IPS-18a (cell line): Measurements from ENCODE around the gene CBFA2T3.

Experiments
- H3K27ac ChIP-seq: one replicate; pipeline ENCODE4 v1.5.1; 2013; ENCODE audit warnings: low read length
- H3K27me3 ChIP-seq: one replicate; pipeline ENCODE4 v1.6.1; 2013; ENCODE audit warnings: mild to moderate bottlenecking, low read length; ENCODE audit not compliant: control insufficient read depth, insufficient read depth
- H3K36me3 ChIP-seq: one replicate; pipeline ENCODE4 v1.6.1; 2013; ENCODE audit warnings: low read depth, low read length; ENCODE audit not compliant: control insufficient read depth
- H3K4me1 ChIP-seq: one replicate; pipeline ENCODE4 v1.6.1; 2013; ENCODE audit warnings: low read depth, low read length; ENCODE audit not compliant: control insufficient read depth
- H3K4me3 ChIP-seq: one replicate; pipeline ENCODE4 v1.5.1; 2013; ENCODE audit warnings: low read length
- H3K9ac ChIP-seq: one replicate; pipeline ENCODE4 v1.6.1; 2013; ENCODE audit warnings: mild to moderate bottlenecking, low read length, moderate library complexity
- H3K9me3 ChIP-seq: one replicate; pipeline ENCODE4 v1.6.1; 2013; ENCODE audit warnings: low read depth, low read length; ENCODE audit not compliant: control insufficient read depth

The CBFA2T3 gene

GRCh38 chr16:88961011-88961410 is 16.0 kb downstream of the CBFA2T3 start:
- no peaks in the 10 kb centered on the region for H3K4me1 ChIP-seq
- H3K9ac ChIP-seq, result no peak overlapping the region

GRCh38 chr16:88960516-88960915 is 16.5 kb downstream of the CBFA2T3 start:
- Histone ChIP-seq H3K9ac (no peak overlapping the region), H3K9me3 (no peaks in the 10 kb centered on the region), H3K36me3 (no peaks in the 10 kb centered on the region), H3K27me3 (no peaks in the 10 kb centered on the region), H3K4me3 (no peak overlapping the region), H3K27ac (no peak overlapping the region), H3K4me1 (no peaks in the 10 kb centered on the region)

More at GRCh38 chr16:88961011-88961410, 16.0 kb downstream of the CBFA2T3 start:
- H3K27ac ChIP-seq, result no peak overlapping the region
- H3K4me3 ChIP-seq, result no peak overlapping the region
- no peaks in the 10 kb centered on the region for H3K9me3 ChIP-seq
- H3K27me3 ChIP-seq, result no peaks in the 10 kb centered on the region
- H3K36me3 ChIP-seq, result no peaks in the 10 kb centered on the region

- Histone ChIP-seq H3K27ac (no peak overlapping the region), H3K4me1 (no peaks in the 10 kb centered on the region), H3K9ac (no peak overlapping the region), H3K4me3 (no peak overlapping the region), H3K27me3 (no peaks in the 10 kb centered on the region), H3K9me3 (no peaks in the 10 kb centered on the region), H3K36me3 (no peaks in the 10 kb centered on the region)
Measured at GRCh38 chr16:88959022-88959421, 18.0 kb downstream of the CBFA2T3 start.

- Histone ChIP-seq H3K27me3 (no peaks in the 10 kb centered on the region), H3K9ac (no peak overlapping the region), H3K9me3 (no peaks in the 10 kb centered on the region), H3K36me3 (no peaks in the 10 kb centered on the region), H3K4me1 (no peaks in the 10 kb centered on the region), H3K4me3 (no peak overlapping the region), H3K27ac (no peak overlapping the region)
Measured at GRCh38 chr16:88957887-88958577, 19.0 kb downstream of the CBFA2T3 start.

DNA sequence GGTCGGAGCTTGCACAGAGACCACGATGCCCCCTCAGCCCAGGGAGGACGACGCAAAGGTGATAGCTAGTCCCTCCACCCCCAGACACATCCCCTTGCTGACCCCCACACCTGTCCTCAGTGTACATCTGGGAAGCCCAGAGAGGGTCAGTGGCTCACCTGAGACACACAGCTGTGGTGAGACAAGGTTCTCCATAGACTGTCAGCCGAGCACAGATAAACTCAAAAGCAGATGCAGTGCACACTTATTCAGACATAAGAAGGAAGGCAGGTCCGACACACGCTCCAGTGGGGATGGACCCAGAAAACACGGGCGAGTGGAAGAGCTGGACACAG is 19.6 kb downstream of the CBFA2T3 start:
- Histone ChIP-seq H3K9ac (no peak overlapping the region), H3K4me3 (no peak overlapping the region), H3K9me3 (no peaks in the 10 kb centered on the region), H3K36me3 (no peaks in the 10 kb centered on the region), H3K27me3 (no peaks in the 10 kb centered on the region), H3K27ac (no peak overlapping the region), H3K4me1 (no peaks in the 10 kb centered on the region)

GRCh38 chr16:88956546-88957432 is 20.2 kb downstream of the CBFA2T3 start:
- Histone ChIP-seq H3K9me3 (no peaks in the 10 kb centered on the region), H3K9ac (no peak overlapping the region), H3K36me3 (no peaks in the 10 kb centered on the region), H3K27ac (no peak overlapping the region), H3K4me3 (no peak overlapping the region), H3K4me1 (no peaks in the 10 kb centered on the region), H3K27me3 (no peaks in the 10 kb centered on the region)

DNA sequence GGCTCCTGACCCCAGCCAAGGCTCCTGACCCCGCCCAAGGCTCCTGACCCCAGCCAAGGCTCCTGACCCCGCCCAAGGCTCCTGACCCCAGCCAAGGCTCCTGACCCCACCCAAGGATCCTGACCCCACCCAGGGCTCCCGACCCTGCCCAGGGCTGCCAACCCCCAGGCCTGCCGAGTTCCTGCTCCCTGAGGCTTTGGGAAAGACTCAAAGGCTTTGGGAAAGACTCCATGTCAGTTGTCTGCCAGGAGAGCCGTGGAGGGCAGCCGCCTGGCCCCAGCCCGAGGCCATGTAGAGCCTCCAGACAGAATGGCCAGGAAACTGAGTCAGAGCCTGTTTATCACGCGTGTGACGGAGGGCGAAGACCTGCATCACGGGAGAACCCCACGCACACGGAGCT is 21.1 kb downstream of the CBFA2T3 start:
- Histone ChIP-seq H3K4me1 (no peaks in the 10 kb centered on the region), H3K27ac (no peak overlapping the region), H3K27me3 (no peaks in the 10 kb centered on the region), H3K9me3 (no peaks in the 10 kb centered on the region), H3K9ac (no peak overlapping the region), H3K36me3 (no peaks in the 10 kb centered on the region), H3K4me3 (no peak overlapping the region)

GRCh38 chr16:88953003-88953690 is 23.9 kb downstream of the CBFA2T3 start:
- Histone ChIP-seq H3K27ac (no peak overlapping the region), H3K27me3 (no peaks in the 10 kb centered on the region), H3K36me3 (no peaks in the 10 kb centered on the region), H3K9me3 (no peaks in the 10 kb centered on the region), H3K4me1 (no peaks in the 10 kb centered on the region), H3K4me3 (no peak overlapping the region), H3K9ac (no peak overlapping the region)

DNA sequence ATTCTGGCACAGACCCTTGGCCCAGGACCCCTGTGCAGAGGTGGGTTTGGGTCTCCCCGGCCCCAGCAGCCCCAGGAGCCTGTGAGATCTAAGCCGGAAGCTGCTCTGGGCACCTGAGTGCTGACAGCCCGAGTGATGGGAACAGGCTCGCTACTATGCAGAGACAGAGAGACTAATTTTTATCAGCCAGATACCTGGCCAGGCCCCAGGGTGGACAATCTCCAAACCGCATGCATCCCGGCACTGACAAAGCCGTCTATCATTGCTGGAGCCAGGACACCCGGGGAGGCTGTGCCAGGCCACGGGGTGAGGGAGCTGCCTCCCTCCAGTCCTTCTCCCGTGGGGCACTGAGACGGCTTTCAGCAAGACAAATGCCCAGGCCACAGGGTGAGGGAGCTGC is 25.0 kb downstream of the CBFA2T3 start:
- H3K36me3 ChIP-seq, result no peaks in the 10 kb centered on the region
- H3K4me3 ChIP-seq, result no peak overlapping the region
- no peaks in the 10 kb centered on the region for H3K4me1 ChIP-seq
- no peak overlapping the region for H3K27ac ChIP-seq
- H3K27me3 ChIP-seq, result peaks cover 2% of the 10 kb centered on the region
- H3K9ac ChIP-seq, result no peak overlapping the region
- H3K9me3 ChIP-seq, result no peaks in the 10 kb centered on the region

DNA sequence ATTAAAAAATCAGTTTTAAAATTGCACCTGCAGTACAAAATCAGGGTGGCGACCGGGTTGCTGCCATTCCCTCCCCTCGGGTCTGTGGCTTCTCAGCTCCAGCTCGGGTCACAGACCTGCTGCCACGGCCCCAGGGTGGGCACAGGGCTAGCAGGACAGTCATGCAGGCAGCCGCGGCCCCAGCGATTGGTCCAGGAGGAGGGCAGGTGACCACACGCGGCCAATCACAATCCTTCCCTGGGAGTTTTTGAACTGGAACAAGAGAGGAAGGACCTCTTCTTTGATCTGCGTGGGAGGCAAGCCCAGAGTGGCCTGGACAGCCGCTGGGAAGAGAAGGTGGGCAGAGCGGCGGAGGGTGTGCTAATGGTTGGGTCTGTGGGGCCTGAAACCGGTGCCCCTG is 25.5 kb downstream of the CBFA2T3 start:
- Histone ChIP-seq H3K27me3 (peaks cover 4% of the 10 kb centered on the region), H3K9me3 (no peaks in the 10 kb centered on the region), H3K36me3 (no peaks in the 10 kb centered on the region), H3K4me3 (no peak overlapping the region), H3K4me1 (no peaks in the 10 kb centered on the region), H3K9ac (no peak overlapping the region), H3K27ac (no peak overlapping the region)

- Histone ChIP-seq H3K4me1 (no peaks in the 10 kb centered on the region), H3K27ac (no peak overlapping the region), H3K27me3 (peaks cover 4% of the 10 kb centered on the region), H3K9ac (no peak overlapping the region), H3K4me3 (no peak overlapping the region), H3K9me3 (no peaks in the 10 kb centered on the region), H3K36me3 (no peaks in the 10 kb centered on the region)
Measured at GRCh38 chr16:88948781-88949490, 28.1 kb downstream of the CBFA2T3 start.
